ENCODE measurements around the gene MTHFD1.

DNA sequence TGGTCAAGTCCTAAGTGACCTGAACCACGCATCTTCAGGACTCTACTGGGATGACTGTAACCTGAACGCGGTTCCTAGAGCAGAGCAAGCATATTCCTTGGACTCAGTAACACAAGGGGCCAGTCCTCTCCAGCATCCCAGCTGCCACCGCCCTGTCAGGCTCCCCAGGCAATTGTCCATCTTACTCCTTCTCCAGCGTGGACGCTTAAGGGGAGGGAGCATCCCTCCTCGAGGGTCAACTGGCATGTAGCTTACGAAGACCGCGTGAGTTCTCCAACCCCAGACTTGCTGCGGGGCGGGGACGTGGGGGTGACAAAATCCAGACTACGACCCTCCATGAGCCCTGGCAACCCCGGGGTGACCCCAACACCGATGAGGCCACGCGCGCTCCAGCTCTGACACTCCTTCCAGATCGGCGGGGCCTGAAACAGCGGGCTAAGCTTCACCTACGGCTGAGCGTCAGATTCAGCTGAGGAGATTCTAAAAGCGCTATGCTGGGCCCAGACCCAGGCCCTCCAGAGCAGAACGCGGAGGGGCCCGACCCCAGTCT is 846 bp upstream of the MTHFD1 start:
- TF ChIP-seq EZH2 (IDR thresholded peaks at IDR 0.05; ENCODE audit: borderline replicate concordance) = no peak
- TF ChIP-seq, protein P1, sequence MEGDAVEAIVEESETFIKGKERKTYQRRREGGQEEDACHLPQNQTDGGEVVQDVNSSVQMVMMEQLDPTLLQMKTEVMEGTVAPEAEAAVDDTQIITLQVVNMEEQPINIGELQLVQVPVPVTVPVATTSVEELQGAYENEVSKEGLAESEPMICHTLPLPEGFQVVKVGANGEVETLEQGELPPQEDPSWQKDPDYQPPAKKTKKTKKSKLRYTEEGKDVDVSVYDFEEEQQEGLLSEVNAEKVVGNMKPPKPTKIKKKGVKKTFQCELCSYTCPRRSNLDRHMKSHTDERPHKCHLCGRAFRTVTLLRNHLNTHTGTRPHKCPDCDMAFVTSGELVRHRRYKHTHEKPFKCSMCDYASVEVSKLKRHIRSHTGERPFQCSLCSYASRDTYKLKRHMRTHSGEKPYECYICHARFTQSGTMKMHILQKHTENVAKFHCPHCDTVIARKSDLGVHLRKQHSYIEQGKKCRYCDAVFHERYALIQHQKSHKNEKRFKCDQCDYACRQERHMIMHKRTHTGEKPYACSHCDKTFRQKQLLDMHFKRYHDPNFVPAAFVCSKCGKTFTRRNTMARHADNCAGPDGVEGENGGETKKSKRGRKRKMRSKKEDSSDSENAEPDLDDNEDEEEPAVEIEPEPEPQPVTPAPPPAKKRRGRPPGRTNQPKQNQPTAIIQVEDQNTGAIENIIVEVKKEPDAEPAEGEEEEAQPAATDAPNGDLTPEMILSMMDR (IDR thresholded peaks at IDR 0.05; ENCODE audit: poor library complexity) = no peak
- no peak for TF ChIP-seq EZH2phosphoT487 (IDR thresholded peaks at IDR 0.05; ENCODE audit: low read depth, severe bottlenecking, unreplicated experiment)
